H1 (cell line): ENCODE data around the gene LPCAT1. TPM values are rescaled to one million over a fixed set of nuclear protein-coding genes. Genes with fewer than 3 reads are reported as not detected.

ENCODE experiments used
- CTCF ChIA-PET: fragments of 300-600 bp; sonication (Branson Sonifier 250); formaldehyde crosslinking; loops from one replicate; lab custom pipeline; 2021; ENCODE audit not compliant: partially characterized antibody; lab: Charles Lee
- POLR2A ChIA-PET: fragments of 300-600 bp; sonication (Branson Sonifier 250); formaldehyde crosslinking; loops from one replicate; lab custom pipeline; 2021; ENCODE audit warnings: inconsistent platforms; ENCODE audit not compliant: partially characterized antibody; lab: Charles Lee
- DNase-seq, 2 experiments: peaks; one replicate each; pipeline versions ENCODE4 v3.0.0 to v3.0.0-alpha.2; 2010 to 2022; ENCODE audit warnings: low spot score in 2 of 2, low read depth in 1 of 2, mixed read lengths in 1 of 2
- FAIRE-seq: peaks from 2 replicates; lab custom pipeline; 2011; peaks lifted over from hg19 to GRCh38; lab: Jason Lieb, UNC
- H2AFZ ChIP-seq: 2 replicates; pipeline ENCODE4 v1.8.1; 2012; ENCODE audit warnings: low read length, inconsistent platforms
- H2AK5ac ChIP-seq: 2 replicates; pipeline ENCODE4 v1.6.1; 2013; ENCODE audit warnings: low read depth, low read length
- H2BK120ac ChIP-seq: replicated peaks from 2 replicates; pipeline ENCODE3; 2013; ENCODE audit warnings: low read depth, low read length, inconsistent platforms
- H2BK12ac ChIP-seq: 2 replicates; pipeline ENCODE4 v1.6.1; 2013; ENCODE audit warnings: low read depth, low read length
- H2BK15ac ChIP-seq: 2 replicates; pipeline ENCODE4 v1.6.1; 2013; ENCODE audit warnings: low read length
- H2BK20ac ChIP-seq: 2 replicates; pipeline ENCODE4 v1.6.1; 2013; ENCODE audit warnings: low read length
- H2BK5ac ChIP-seq: 2 replicates; pipeline ENCODE4 v1.6.1; 2013; ENCODE audit warnings: low read depth, low read length
- H3K14ac ChIP-seq: 2 replicates; pipeline ENCODE4 v1.6.1; 2013; ENCODE audit warnings: inconsistent platforms; ENCODE audit not compliant: insufficient read length
- H3K18ac ChIP-seq: 2 replicates; pipeline ENCODE4 v1.6.1; 2013; ENCODE audit warnings: low read length; ENCODE audit errors: extremely low read depth
- H3K23ac ChIP-seq: 2 replicates; pipeline ENCODE4 v1.6.1; 2013; ENCODE audit warnings: inconsistent platforms; ENCODE audit not compliant: insufficient read length
- H3K23me2 ChIP-seq: 2 replicates; pipeline ENCODE4 v1.6.1; 2013; ENCODE audit warnings: low read depth, low read length
- H3K27ac ChIP-seq: 2 replicates; pipeline ENCODE4 v1.6.1; 2011; ENCODE audit warnings: low read depth, low read length, inconsistent platforms
- H3K27me3 ChIP-seq, 4 experiments: replicated peaks in 1 of 4; 1 replicate in 1 of 4; 2 replicates in 3 of 4; pipeline versions ENCODE4 v1.6.1 to v1.8.1; 2011 to 2013; ENCODE audit warnings: low read length in 3 of 4, mild to moderate bottlenecking in 3 of 4, inconsistent platforms in 2 of 4, mixed read lengths in 2 of 4, moderate library complexity in 1 of 4; ENCODE audit not compliant: control insufficient read depth in 3 of 4, insufficient read depth in 3 of 4; ENCODE audit errors: extremely low read depth in 1 of 4
- H3K36me3 ChIP-seq, 4 experiments: 2 replicates each; pipeline versions ENCODE4 v1.6.1 to v1.8.1; 2011 to 2013; ENCODE audit warnings: mild to moderate bottlenecking in 4 of 4, low read length in 3 of 4, moderate library complexity in 2 of 4, control low read depth in 1 of 4, inconsistent platforms in 1 of 4; ENCODE audit not compliant: insufficient read depth in 4 of 4, control insufficient read depth in 2 of 4
- H3K4ac ChIP-seq: replicated peaks from 2 replicates; pipeline ENCODE3; 2013; ENCODE audit warnings: low read length, low read depth, mixed read lengths, inconsistent platforms; ENCODE audit not compliant: insufficient read length
- H3K4me1 ChIP-seq, 4 experiments: replicated peaks in 1 of 4; 1 replicate in 1 of 4; 2 replicates in 3 of 4; pipeline versions ENCODE4 v1.6.1 to v1.8.1; 2011 to 2013; ENCODE audit warnings: low read length in 3 of 4, inconsistent platforms in 2 of 4, mixed read lengths in 1 of 4; ENCODE audit not compliant: insufficient read depth in 4 of 4, control insufficient read depth in 3 of 4
- H3K4me2 ChIP-seq, 2 experiments: 2 replicates each; pipeline versions ENCODE4 v1.6.1 to v1.8.1; 2011 to 2013; ENCODE audit warnings: low read depth in 2 of 2, low read length in 2 of 2, control low read depth in 1 of 2, inconsistent platforms in 1 of 2, mild to moderate bottlenecking in 1 of 2; ENCODE audit not compliant: insufficient read depth in 1 of 2
- H3K4me3 ChIP-seq, 4 experiments: fragments of 200-600, 300-600 bp in 1 of 4; sonication (generic), shearing (Covaris generic), sonication (Bioruptor Twin) in 1 of 4; 2 replicates each; pipeline versions ENCODE4 v1.5.1 to v1.8.1; 2011 to 2016; ENCODE audit warnings: low read length in 4 of 4, low read depth in 3 of 4, control low read depth in 2 of 4, inconsistent platforms in 2 of 4, mild to moderate bottlenecking in 2 of 4, mixed read lengths in 1 of 4, moderate library complexity in 1 of 4; ENCODE audit not compliant: insufficient read depth in 2 of 4; ENCODE audit errors: extremely low read depth in 1 of 4
- H3K56ac ChIP-seq: replicated peaks from 2 replicates; pipeline ENCODE3; 2013; ENCODE audit warnings: low read depth, mild to moderate bottlenecking, mixed read lengths, low read length, inconsistent platforms; ENCODE audit not compliant: insufficient read length
- H3K79me1 ChIP-seq: 2 replicates; pipeline ENCODE4 v1.6.1; 2013; ENCODE audit warnings: low read depth, low read length, control low read depth
- H3K79me2 ChIP-seq, 2 experiments: 2 replicates each; pipeline versions ENCODE4 v1.6.1 to v1.8.1; 2012 to 2013; ENCODE audit warnings: low read length in 2 of 2, mild to moderate bottlenecking in 2 of 2, inconsistent platforms in 1 of 2; ENCODE audit not compliant: insufficient read depth in 2 of 2, control insufficient read depth in 1 of 2
- H3K9ac ChIP-seq, 4 experiments: replicated peaks in 1 of 4; 1 replicate in 1 of 4; 2 replicates in 3 of 4; pipeline versions ENCODE4 v1.6.1 to v1.8.1; 2011 to 2013; ENCODE audit warnings: low read depth in 3 of 4, low read length in 3 of 4, control low read depth in 2 of 4, mild to moderate bottlenecking in 2 of 4, moderate library complexity in 2 of 4, inconsistent platforms in 1 of 4; ENCODE audit errors: extremely low read depth in 1 of 4
- H3K9me3 ChIP-seq, 2 experiments: 2 replicates each; pipeline versions ENCODE4 v1.6.1 to v1.8.1; 2012 to 2013; ENCODE audit warnings: mild to moderate bottlenecking in 2 of 2, moderate library complexity in 2 of 2, control low read depth in 1 of 2, inconsistent platforms in 1 of 2, low read depth in 1 of 2, low read length in 1 of 2, mixed read lengths in 1 of 2; ENCODE audit not compliant: insufficient read depth in 2 of 2
- H4K20me1 ChIP-seq, 2 experiments: replicated peaks in 1 of 2; 2 replicates each; pipeline versions ENCODE3 to v1.8.1; 2011 to 2013; ENCODE audit warnings: inconsistent platforms in 2 of 2, low read length in 2 of 2, mild to moderate bottlenecking in 1 of 2; ENCODE audit not compliant: insufficient read depth in 2 of 2, control insufficient read depth in 1 of 2
- H4K5ac ChIP-seq: 2 replicates; pipeline ENCODE4 v1.6.1; 2013; ENCODE audit warnings: low read length, low read depth, mixed read lengths, inconsistent platforms; ENCODE audit not compliant: insufficient read length
- H4K8ac ChIP-seq: 2 replicates; pipeline ENCODE4 v1.8.0; 2013; ENCODE audit warnings: mild to moderate bottlenecking, moderate library complexity, low read length, inconsistent platforms; ENCODE audit not compliant: insufficient read depth; ENCODE audit errors: extremely low read depth
- H4K91ac ChIP-seq: replicated peaks from 2 replicates; pipeline ENCODE3; 2013; ENCODE audit warnings: low read length, mixed read lengths, inconsistent platforms; ENCODE audit not compliant: insufficient read length
- CHD1 ChIP-seq: IDR thresholded peaks from 2 replicates; pipeline ENCODE4 v1.6.1; 2012; ENCODE audit warnings: low read depth, low read length, improper control_type of control experiment
- EP300 ChIP-seq, 2 experiments: IDR thresholded peaks; 1 replicate in 1 of 2; 2 replicates in 1 of 2; pipeline ENCODE4 v1.6.1; 2011 to 2012; ENCODE audit warnings: low read depth in 2 of 2, low read length in 2 of 2, mild to moderate bottlenecking in 2 of 2, borderline replicate concordance in 1 of 2, inconsistent platforms in 1 of 2, moderate library complexity in 1 of 2
- FOSL1 ChIP-seq: IDR thresholded peaks from 2 replicates; pipeline ENCODE4 v1.6.1; 2011; ENCODE audit warnings: mild to moderate bottlenecking, low read depth, low read length, moderate library complexity; ENCODE audit not compliant: insufficient read depth
- KDM5A ChIP-seq: fragments of 200-600 bp; IDR thresholded peaks from 2 replicates; pipeline ENCODE4 v1.7.1; 2012; ENCODE audit warnings: mild to moderate bottlenecking, low read length, inconsistent platforms, mixed read lengths
- MAX ChIP-seq: IDR thresholded peaks from 2 replicates; pipeline ENCODE4 v1.6.1; 2012; ENCODE audit warnings: inconsistent platforms
- RAD21 ChIP-seq, 2 experiments: IDR thresholded peaks in 1 of 2; conservative IDR thresholded peaks in 1 of 2; 2 replicates each; pipeline ENCODE4 v1.6.1; 2011; ENCODE audit warnings: low read depth in 2 of 2, low read length in 2 of 2, improper control_type of control experiment in 1 of 2, inconsistent platforms in 1 of 2, mild to moderate bottlenecking in 1 of 2, moderate library complexity in 1 of 2
- SAP30 ChIP-seq: fragments of 300-600 bp; sonication (generic); IDR thresholded peaks from 2 replicates; pipeline ENCODE4 v1.7.1; 2012; ENCODE audit warnings: low read length, moderate library complexity, mild to moderate bottlenecking, inconsistent platforms; ENCODE audit not compliant: insufficient read depth, insufficient replicate concordance
- SUZ12 ChIP-seq: fragments of 200-600 bp; sonication (generic); IDR thresholded peaks from 2 replicates; pipeline ENCODE4 v1.6.1; 2012; ENCODE audit warnings: mild to moderate bottlenecking, inconsistent platforms, low read length, moderate library complexity, mixed read lengths
- WGBS, 2 experiments: shearing (Covaris generic) in 1 of 2; methylation state at CpG; one replicate each; pipeline versions ENCODE4 v1.1.6 to v1.1.7; 2013 to 2015; ENCODE audit warnings: low lambda C conversion rate in 2 of 2, mixed read lengths in 2 of 2, inconsistent platforms in 1 of 2, low coverage in 1 of 2, missing lambda C conversion rate in 1 of 2; ENCODE audit not compliant: insufficient replicate concordance in 2 of 2, insufficient coverage in 1 of 2, insufficient read length in 1 of 2; ENCODE audit errors: extremely low coverage in 1 of 2, missing lambda C conversion rate in 1 of 2; 5-methylcytosine and 5-hydroxymethylcytosine counted together
- polyA plus RNA-seq, 7 experiments: library from polyadenylated mRNA; depleted of rRNA in 3 of 7; stranded (reverse) in 5 of 7; unstranded in 2 of 7; fragments of >200 nt in 5 of 7; fragments of 200-250 nt in 2 of 7; gene quantifications; 1 replicate in 5 of 7; 2 replicates in 1 of 7; 4 replicates in 1 of 7; pipeline versions ENCODE4 v1.2.1 to v1.2.3, GENCODE V29; 2011 to 2013; ENCODE audit warnings: missing spikeins in 2 of 7, mixed read lengths in 2 of 7
- total RNA-seq: library from RNA; stranded (reverse); fragmentation: NEBNext Ultra II Directional; extraction: Animal tissue kit (Norgen Biotek cat#: 25700); gene quantifications from 2 replicates; pipeline ENCODE4 v1.2.1, GENCODE V29; 2021
- TF ChIP-seq, protein P1 (sequence below), 3 experiments: IDR thresholded peaks; 1 replicate in 2 of 3; 2 replicates in 1 of 3; pipeline versions ENCODE4 v1.5.1 to v1.6.1; 2011; ENCODE audit warnings: low read length in 3 of 3, mild to moderate bottlenecking in 3 of 3, inconsistent platforms in 2 of 3, low read depth in 1 of 3, moderate library complexity in 1 of 3; ENCODE audit not compliant: insufficient read depth in 1 of 3; ENCODE audit errors: control extremely low read depth in 1 of 3

The LPCAT1 gene
- total and polyA plus RNA-seq, 2 of the 8 experiments (the other 6 are each of a cell fraction or from before 2014, with no cell fraction given): 107 to 260 TPM

DNA sequence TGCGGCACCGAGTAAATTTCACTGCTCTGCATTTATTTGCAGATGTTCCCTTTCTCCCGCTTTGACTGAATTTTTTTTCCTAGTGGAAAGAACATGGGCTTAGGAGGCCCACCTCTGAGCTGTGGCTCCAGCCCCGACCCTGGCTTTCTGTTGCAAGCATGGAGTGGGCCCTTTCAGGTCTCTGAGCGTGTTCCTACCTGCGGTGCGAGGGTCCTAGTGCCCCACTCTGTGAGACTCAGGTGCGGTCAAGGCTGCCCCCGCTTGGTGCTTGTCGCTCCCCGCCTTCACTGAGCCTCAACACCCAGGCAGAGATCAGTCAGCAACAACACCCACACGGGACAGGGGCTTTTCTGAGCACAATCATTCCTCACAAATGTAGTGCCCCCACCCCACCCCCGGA, 110.5 kb downstream of the LPCAT1 start:
- Histone ChIP-seq H2BK12ac (no peak overlapping the region), H3K23ac (no peak overlapping the region), H2BK20ac (no peak overlapping the region), H3K36me3 (no peaks in the 10 kb centered on the region), H3K4me2 (no peak overlapping the region), H3K79me1 (no peaks in the 10 kb centered on the region), H4K20me1 (peaks cover 0 to 7% of the 10 kb centered on the region in 2 experiments), H3K79me2 (no peaks in the 10 kb centered on the region), H3K23me2 (peaks cover 2% of the 10 kb centered on the region; the same call in 1 of the 2 replicates), H3K9ac (no peak overlapping the region), H2AK5ac (no peak overlapping the region), H2BK5ac (peak overlapping the region; percentile 41; the same call in 1 of the 2 replicates), H3K27ac (no peak overlapping the region), H3K9me3 (no peaks in the 10 kb centered on the region), H4K91ac (no peak overlapping the region), H3K27me3 (no peaks in the 10 kb centered on the region), H2BK15ac (no peak overlapping the region), H3K14ac (no peak overlapping the region), H3K4ac (no peak overlapping the region), H2BK120ac (no peak overlapping the region), H4K8ac (peak overlapping the region; percentile 17; the same call in 1 of the 2 replicates), H3K56ac (no peak overlapping the region), H3K4me3 (no peak overlapping the region), H2AFZ (no peak overlapping the region), H3K18ac (no peak overlapping the region), H4K5ac (no peak overlapping the region), H3K4me1 (peaks cover 0 to 14% (median 8%) of the 10 kb centered on the region in 4 experiments; a peak in 5 of 7 replicates)
- FAIRE-seq: no peak
- ChIA-PET CTCF (interaction anchor here (1.4 kb wide), 1 partner anchor 58 kb away, joined by 3 read pairs; no protein-coding TSS in a partner anchor), POLR2A (interaction anchor here (1.1 kb wide), 1 partner anchor 33 kb away, joined by 3 read pairs; no protein-coding TSS in a partner anchor)
- no peak for DNase-seq
- WGBS, 2 experiments: 74% methylated on average over 12 of the region's 13 CpGs; no CpG with 5 or more reads in 1 of the 2 experiments
- TF ChIP-seq CHD1 (no peak), MAX (0 out of 2 replicates have a peak, but pooled peaks have one; percentile 8), RAD21 (IDR thresholded peaks at IDR 0.05 in 1 of 2, conservative IDR thresholded peaks at IDR 0.05 in 1 of 2; ENCODE audit: low read depth in 2 of 2, low read length in 2 of 2) (peak; percentile 35 to 43; a peak in 3 of 4 replicates), FOSL1 (peak; percentile 65; the same call in 1 of the 2 replicates), SAP30 (no peak), KDM5A (no peak), SUZ12 (no peak), EP300 (IDR thresholded peaks at IDR 0.05; ENCODE audit: borderline replicate concordance in 1 of 2, low read depth in 2 of 2, low read length in 2 of 2) (no peak)
- TF ChIP-seq, protein P1, sequence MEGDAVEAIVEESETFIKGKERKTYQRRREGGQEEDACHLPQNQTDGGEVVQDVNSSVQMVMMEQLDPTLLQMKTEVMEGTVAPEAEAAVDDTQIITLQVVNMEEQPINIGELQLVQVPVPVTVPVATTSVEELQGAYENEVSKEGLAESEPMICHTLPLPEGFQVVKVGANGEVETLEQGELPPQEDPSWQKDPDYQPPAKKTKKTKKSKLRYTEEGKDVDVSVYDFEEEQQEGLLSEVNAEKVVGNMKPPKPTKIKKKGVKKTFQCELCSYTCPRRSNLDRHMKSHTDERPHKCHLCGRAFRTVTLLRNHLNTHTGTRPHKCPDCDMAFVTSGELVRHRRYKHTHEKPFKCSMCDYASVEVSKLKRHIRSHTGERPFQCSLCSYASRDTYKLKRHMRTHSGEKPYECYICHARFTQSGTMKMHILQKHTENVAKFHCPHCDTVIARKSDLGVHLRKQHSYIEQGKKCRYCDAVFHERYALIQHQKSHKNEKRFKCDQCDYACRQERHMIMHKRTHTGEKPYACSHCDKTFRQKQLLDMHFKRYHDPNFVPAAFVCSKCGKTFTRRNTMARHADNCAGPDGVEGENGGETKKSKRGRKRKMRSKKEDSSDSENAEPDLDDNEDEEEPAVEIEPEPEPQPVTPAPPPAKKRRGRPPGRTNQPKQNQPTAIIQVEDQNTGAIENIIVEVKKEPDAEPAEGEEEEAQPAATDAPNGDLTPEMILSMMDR (IDR thresholded peaks at IDR 0.05; ENCODE audit: control extremely low read depth in 1 of 3, insufficient read depth in 1 of 3, low read depth in 1 of 3, low read length in 3 of 3): no peak
